GM21529 (cell line): ENCODE results near the gene HNRNPC.
"Not testable (repeated sequence)": the region's sequence is repeated elsewhere in the genome, so short reads cannot be mapped to it uniquely, and the experiment has no call there.

Experiments used
- ATAC-seq: cut with Tn5 transposase; IDR thresholded peaks from one replicate; pipeline ENCODE4 v1.9.1; 2021; ENCODE audit not compliant: unreplicated experiment

Gene HNRNPC

DNA sequence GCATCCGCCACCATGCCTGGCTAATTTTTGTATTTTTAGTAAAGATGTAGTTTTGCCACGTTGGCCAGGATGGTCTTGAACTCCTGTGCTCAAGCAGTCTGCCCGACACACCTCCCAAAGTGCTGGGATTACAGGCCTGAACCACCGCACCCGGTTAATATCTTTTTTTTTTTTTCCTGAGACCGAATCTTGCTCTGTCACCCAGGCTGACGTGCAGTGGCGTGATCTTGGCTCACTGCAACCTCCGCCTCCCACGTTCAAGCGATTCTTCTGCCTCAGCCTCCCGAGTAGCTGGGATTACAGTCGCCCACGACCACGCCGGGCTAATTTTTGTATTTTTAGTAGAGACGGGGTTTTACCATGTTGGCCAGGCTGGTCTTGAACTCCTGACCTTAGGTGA, 3.4 kb upstream of the HNRNPC start:
- not testable (repeated sequence) for ATAC-seq

DNA sequence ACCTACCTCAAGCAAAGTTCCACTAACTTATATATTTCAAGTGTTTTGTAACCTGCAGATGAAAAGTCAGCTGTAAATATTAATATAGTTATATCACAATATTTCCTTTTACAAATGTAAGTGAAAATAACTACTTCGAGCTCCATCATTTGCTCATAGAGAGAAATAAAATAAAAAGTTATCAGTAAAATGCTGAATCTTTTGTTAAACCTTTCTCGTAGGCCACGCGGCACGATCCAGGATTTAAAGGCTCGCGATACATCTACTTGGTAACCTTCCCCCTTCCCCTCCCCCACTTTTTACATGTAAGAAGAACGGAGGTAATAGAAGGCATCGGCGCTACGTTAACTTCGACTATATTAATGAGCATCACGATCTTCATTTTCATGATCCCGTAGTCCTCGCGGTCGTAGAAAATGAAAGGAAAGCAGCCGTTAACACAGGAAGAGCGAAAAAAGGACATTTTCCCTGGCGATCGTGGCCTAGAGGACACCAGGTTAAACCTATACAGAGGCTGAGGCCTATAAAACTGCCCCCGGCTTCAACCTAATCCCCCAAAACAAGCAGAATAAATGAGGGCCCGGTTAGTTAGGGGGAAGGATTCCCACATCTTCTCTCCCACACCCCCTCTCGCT, 508 bp downstream of the HNRNPC start:
- ATAC-seq: no peak

DNA sequence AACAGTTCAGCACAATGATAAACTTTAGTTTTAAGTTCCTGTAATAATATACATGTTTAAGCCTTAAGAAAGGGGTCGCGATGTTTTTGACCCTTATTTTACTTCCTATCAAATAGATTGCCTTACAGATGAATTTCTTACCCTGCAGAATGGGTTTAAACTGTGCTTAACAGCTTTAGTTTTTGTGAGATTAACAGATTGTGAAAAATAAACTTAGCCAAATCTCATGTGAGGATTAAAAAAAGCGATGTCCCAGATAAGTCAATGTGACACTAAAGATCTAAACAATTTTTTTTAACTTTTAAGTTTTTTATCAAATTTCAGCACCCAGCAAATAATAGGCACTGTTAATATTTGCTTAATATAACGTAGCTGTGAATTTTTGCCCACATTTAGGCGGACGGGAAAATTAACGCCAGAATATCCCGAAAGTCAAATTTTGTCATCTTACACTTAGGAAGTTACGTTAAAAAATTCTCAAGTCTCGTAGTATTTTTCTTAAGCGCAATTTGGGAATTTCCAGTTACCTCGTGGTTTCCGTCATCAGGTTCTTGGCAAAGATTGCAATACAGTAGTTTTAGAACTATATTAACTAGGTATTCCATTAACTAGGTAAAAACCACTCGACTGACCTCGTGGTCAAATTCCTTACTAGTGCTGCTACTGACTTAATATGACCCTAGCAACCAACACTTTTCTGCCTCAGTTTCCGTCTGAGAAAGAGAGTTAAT, 1.2 kb downstream of the HNRNPC start:
- ATAC-seq: no peak

DNA sequence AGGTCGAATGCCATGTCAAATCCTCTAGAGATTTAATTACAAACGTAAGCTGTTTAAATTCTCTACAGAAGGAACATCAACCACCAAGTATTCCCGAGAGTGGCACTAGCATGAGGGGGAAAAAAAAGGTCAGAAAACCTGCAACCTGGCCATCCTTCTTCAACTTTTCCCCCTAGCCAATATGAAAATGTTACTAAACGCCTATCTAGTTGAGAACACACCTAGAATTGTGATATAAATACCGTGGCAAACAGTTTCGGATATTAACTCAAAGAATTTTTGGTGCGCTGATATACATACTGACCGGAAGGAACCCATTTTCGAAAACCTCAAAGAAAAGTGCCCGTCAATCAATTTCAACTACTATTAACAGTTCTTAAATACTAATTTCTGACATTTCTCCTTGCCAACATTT, 1.8 kb downstream of the HNRNPC start:
- no peak for ATAC-seq

DNA sequence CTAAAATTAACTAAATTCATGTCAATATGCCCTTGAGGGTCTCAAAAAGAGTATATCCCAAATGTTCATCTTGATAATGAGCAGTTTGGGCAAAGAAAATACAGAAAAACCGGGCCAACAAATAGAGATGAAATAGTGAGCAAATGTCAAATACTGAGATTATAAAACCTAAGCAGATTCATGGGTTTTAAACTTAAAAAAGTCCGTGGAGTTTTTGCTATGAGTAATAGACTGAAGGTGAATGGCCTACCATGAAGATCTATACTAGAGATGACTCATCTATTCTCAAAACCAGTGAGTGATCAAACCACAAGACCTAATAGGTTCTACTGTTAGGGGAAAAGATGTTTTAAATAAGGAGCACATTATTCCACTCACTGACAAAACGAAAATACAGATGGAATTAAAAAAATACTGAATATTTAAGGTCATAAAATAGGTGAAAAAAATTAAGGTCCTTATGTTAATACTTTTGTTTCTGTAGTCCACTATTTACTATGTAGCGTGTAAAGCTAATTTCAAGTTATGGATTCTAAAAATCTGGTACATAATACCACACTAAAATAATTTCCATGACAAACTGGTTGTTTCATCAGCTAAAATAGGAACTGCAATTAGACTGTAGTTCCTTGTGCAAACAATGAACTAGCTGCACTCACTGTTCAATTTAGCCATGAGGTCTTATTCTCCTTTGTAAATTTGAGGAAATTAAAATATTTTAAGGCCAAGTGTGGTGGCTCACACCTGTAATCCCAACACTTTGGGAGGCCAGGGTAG, 5.0 kb downstream of the HNRNPC start:
- peak; percentile 77 for ATAC-seq

DNA sequence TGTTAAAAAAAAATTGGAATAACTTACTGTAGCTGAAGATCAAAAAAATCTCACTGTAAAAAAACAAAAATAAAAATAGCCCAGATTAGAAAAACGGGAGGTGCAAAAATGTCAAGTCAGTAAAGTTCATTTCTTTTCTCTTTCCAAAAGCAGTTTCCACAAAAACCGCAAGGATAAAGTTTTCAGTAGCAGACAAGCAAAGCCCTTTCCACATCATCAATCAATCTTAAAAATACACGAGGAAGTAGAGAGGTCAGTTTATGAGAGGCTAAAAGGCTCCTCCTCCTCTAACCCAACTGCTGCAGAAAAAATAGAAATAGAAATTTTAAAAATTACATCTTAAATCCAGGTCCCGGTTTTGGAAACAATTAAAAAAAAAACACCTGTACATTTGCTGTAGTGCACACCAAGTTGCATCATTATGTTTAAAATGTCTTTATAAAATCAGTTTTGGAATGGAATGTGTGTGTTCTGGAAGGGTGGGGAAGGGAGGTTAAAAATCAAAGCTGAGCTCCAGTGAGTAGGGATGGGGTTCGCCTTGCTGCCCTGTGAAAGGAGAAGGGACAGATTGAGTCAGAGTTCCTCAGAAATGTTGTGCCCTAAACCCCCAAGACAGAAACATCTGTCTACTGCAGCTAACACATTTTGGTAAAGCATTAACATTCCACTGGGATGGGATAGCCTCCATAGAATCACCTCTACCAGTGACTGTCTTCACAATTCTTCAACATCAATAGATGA, 5.8 kb downstream of the HNRNPC start:
- no peak for ATAC-seq

DNA sequence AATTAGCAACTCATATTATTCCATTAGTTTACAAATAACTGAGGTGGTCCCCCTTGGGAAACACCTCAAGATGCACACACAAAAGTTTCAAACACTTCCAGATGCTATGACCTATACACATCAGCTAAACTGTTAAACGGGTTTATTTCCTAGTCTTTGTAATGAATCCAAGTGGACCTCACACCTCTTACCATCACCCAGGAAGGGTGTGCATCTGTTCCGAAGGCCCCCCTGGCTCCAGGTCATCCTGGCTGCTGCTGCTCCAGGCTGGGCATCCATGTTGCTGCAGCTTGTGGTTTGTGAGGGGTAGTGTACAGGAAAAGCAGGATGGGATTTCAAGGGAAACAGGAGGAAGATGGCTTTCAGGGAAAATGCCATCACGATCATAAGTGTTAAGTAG, 6.8 kb downstream of the HNRNPC start:
- no peak for ATAC-seq

DNA sequence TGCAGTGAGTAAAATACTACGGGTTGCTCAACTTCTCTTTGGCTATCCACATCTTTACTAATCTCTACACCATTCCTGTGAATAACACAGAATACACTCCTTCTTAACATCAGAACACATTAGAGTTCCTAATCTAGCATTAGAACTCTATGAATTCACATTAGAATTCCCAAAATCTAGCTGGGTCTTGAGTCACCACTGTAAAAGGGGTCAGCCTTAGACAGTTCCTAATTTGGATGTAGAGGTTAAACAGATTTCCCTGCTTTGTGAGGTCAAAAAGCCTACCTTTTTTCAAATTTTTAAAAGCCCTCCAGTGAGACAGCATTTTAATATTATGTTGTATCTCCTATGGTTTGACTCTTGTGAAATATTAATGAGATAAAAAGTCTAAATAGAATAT, 7.4 kb downstream of the HNRNPC start:
- no peak for ATAC-seq

DNA sequence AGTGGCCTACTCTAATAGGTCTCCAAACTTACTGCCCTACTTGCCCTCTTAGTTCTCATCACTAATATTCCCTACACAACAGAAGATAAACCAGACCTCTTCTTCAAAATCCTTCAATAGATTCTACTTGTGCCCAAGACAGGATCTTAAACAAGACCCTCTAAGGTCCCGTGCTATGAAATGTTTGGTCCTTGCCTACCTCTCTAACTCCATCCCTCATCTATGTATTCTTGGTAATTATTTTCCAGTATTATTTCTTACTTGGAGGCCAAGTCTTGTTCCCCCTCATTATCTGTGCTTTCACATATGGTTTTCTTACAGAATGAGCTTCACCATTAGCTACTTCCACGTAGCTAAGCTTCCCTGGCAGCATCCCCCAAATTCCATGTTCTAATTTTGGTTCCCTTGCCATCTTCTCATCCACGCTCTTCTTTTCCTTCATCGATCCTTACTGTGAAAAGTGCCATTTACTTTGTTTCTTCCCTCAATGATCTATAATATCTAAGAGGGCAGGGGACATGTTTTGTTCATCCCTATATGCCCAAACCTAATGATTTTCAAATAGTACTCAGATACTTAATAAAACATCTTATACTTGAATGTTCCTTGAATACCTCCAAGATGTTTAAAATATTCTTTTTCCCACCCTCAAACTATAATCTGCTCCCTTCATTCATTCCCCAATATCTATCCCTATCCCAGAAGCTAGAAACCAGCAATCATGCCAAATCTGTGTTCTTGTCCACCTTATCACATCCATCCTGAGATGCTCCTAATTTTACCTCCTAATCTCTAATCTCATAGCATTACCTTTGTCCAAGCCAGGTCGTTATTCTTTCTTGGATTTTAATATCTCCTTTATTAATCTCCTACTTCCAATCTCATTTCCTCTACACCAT, 10.1 kb downstream of the HNRNPC start:
- no peak for ATAC-seq

DNA sequence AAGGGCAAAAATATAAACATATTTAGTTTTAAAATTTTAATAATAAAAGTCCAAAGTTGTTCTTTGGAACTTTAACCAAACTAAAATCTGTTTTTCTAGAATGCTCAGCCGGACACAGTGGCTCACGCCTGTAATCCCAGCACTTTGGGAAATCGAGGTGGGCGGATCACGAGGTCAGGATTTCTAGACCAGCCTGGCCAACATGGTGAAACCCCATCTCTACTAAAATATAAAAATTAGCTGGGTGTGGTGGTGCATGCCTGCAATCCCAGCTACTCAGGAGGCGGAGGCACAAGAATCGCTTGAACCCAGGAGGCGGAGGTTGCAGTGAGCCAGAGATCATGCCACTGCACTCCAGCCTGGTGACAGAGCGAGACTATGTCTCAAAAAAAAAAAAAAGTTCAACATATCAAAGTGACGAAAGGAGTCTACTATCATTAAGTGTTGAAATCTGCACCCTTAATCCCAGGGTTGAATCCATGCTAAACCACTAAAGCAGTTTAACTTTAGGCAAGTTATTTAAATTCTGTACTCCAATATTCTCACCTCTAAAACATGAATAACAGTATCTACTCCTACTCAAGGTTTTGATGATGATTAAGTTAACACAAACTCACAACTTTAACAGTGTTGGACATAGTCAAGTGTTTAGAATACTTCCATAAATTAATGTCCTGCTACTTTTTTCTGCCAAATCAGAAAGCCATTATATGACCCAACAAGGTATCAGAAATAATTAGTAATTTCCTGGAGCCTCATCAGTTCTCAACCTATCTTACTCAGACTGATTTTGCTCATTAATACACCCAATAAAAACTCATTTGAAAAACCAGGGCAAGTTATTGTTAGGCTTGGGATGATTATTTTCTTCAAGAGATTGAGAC, 11.0 kb downstream of the HNRNPC start:
- no peak for ATAC-seq

DNA sequence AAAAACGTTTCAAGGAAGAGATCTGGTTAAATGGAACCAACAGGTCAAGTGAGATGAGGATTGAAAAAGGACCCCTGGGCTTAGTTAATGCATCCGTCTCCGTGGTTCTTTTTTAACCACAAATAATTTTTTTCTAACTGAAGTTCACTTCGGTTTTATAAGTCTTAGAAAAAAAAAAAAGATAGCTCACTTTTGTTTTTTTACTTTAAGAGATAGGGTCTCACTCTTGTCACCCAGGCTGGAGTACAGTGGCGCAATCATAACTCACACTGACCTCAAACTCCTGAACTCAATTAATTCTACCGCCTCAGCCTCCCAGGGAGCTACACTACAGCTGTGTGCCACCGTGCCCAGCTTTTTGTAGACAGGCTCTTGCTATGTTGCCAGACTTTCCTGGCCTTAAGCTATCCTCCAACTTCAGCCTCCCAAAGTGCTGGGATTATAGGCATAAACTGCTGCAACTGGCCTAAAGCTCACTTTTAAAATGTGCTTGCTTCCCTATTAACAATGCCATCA, 11.8 kb downstream of the HNRNPC start:
- no peak for ATAC-seq

DNA sequence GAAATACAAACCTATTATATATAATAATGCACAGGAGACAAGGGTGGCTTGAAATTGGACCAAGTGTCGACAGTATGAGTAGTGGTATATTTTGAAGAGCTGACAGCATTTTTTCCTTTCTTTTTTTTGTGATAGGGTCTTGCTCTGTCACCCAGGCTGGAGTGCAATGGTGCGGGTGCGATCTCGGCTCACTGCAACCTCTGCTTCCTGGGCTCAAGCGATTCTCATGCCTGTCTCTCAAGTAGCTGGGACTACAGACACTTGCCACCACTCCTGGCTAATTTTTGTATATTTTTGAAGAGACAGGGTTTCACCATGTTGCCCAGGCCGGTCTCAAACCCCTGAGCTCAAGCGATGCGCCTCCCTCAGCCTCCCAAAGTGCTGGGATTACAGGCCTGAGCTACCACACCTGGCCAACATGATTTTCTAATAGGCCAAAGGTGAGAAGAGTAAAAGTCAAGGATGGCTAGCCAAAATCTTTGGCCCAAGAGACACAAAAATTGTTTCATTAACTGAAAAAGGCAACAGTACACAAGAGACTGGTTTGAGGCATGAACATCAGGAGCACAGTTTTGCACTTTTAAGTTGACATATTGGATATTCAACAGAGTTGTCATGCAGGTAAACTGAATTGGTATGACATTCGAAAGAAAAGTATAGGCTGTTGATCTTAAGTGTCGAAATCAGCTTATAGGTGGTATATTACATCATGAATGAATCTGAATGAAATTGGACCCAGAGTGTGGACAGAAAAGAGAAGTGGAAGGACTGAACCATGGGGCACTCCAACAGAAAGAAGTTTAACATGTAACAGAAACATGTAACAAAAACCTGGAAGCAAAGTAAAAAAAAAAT, 12.5 kb downstream of the HNRNPC start:
- ATAC-seq: no peak

DNA sequence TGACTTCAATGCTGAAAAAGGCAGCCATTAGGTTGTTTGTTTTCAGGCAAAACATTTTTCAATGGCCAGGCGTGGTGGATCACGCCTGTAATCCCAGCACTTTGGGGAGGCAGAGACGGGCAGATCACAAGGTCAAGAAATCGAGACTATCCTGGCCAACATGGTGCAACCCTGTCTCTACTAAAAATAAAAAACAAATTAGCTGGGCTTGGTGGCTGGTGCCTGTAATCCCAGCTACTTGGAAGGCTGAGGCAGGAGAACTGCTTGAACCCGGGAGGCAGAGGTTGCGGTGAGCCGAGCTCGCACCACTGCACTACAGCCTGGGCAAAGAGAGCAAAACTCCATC, 13.2 kb downstream of the HNRNPC start:
- ATAC-seq: not testable (repeated sequence)

DNA sequence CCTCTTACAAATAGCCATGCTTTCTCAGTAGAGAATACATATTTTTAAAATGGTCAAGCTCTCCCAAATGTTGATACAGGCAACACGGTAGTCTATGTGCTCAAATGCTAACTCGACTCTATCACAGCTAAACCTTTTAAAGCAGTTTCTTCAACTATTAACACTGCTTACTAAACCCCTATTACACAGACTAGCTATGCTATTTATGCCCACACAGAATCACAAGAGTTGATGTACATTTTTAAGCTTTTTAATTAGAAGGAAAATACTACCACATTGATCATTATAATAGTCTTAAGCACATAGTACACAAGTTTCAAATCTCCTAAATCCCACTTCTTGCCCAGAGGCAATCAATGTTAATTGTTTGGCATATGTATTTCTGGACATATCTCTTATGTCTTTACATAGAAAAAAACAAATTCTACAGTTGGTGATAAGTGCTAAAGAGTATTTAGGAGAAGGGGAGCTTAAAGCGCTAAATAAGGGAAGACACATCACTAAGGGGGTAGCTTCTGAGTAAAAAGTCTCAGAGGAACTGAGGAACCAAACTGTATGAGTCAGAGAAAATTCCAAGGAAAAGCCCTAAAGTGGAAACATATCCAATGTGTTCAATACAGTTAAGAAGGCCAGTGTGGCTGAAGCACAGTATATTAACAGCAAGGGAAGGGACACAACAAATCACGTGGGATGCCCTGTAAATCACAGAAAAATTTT, 13.7 kb downstream of the HNRNPC start:
- ATAC-seq: no peak

DNA sequence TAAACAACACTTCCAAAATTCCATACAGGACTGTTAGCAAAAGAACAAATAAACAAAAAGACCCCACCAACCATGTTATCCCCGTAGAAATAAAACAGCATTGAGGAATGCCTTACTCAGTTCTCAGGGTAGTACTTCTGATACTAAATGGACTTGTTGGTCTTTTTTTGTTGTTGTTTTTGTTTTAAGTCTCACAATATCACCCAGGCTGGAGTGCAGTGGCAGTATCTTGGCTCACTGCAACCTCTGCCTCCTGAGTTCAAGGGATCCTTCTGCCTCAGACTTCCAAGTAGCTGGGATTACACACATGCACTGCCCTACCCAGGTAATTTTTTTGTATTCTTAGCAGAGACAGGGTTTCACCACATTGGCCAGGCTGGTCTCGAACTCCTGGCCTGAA, 17.1 kb downstream of the HNRNPC start:
- no peak for ATAC-seq

DNA sequence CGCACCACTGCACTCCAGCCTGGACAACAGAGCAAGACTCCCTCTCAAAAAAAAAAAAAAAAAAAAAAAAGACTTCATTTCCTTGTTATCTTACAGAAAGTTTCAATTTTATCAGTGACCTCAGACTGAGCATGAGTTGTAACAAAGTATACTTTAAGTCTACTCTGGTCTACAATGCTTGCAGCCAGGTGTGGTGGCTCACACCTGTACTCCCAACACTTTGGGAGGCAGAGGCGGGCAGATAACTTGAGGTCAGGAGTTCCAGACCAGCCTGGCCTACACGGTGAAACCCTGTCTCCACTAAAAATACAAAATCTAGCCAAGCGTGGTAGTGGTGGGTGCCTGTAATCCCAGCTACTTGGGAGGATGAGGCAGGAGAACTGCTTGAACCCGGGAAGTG, 18.0 kb downstream of the HNRNPC start:
- no peak for ATAC-seq

DNA sequence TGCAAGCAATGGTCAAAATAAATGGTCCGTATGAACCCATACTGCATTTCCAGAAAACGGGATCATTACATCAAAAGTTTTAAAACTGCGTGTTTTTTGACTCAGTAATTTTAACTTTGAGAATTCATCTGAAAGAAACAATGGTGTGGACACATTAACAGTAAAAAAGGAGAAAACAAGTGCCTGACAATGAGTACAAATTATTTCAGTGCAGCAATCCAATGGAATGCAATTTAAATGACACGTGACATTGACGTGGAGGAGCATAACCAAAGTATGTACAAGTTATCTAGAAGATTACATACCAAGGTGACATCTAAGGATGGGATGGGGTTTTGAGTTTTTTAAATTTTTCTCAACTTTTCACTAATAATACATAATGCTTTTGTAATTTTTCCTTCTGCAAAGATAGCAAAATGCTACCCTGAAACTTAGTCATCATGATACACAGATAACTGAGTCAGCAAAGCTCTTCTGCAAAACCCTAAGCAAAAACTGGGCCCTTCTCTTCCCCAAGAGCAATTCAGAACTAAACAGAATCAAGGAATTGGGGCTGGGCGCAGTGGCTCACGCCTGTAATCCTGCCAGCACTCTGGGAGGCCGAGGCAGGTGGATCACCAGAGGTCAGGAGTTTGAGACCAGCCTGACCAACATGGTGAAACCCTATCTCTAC, 20.4 kb downstream of the HNRNPC start:
- ATAC-seq: no peak
